Skeletal muscle cell (primary cell): ENCODE results near the gene SEMA4G.

ENCODE experiments used
- DNase-seq: peaks from one replicate; pipeline ENCODE4 v3.0.0-alpha.2; 2010; ENCODE audit warnings: low read depth
- H3K4me3 ChIP-seq: 2 replicates; pipeline ENCODE4 v1.5.1; 2011; ENCODE audit warnings: low read depth, mild to moderate bottlenecking, control low read depth, low read length, moderate library complexity

The SEMA4G gene

DNA sequence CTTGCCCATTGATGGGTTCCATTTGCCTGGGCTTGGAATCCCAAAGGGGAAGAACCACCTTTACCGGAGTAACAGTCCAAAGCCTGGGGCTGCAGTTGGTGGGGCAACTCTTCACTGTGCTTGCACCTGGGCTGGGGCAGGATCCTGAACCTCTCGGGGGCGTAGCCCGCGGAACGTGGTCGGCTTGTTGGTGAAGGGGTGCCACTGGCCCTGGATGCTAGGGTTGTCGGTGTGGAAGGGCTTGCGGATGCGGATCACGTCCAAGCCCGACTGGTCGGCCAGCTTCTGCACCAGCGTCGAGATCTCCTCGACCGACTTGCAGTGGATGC, 17.3 kb downstream of the SEMA4G start:
- DNase-seq: no peak
- H3K4me3 ChIP-seq: peak overlapping the region; percentile 95

GRCh38 chr10:100986952-100987684, 17.8 kb downstream of the SEMA4G start, which contains the start of the genes MRPL43 and TWNK:
Gene MRPL43, minus strand, starts transcription at chr10:100987497. Its CDS starts 54 bp downstream, at chr10:100987443.
Gene TWNK, plus strand, starts transcription at chr10:100987543. Its CDS starts 668 bp downstream, at chr10:100988211.
- peak within 1 kb of the TSS; percentile 95 for H3K4me3 ChIP-seq
- no peak for DNase-seq

GRCh38 chr10:100987685-100988049, 18.4 kb downstream of the SEMA4G start:
- H3K4me3 ChIP-seq: peak overlapping the region; percentile 95

GRCh38 chr10:100988166-100988565, 18.9 kb downstream of the SEMA4G start:
- no peak for DNase-seq
- H3K4me3 ChIP-seq: peak overlapping the region; percentile 95

More at GRCh38 chr10:100987685-100988049, 18.4 kb downstream of the SEMA4G start:
- DNase-seq: no peak

- DNase-seq: no peak
- H3K4me3 ChIP-seq: no peak overlapping the region
Measured at GRCh38 chr10:100989088-100989487, 19.8 kb downstream of the SEMA4G start.

- no peak for DNase-seq
Measured at GRCh38 chr10:100993986-100994708, 24.8 kb downstream of the SEMA4G start.

GRCh38 chr10:100995181-100995580, 25.9 kb downstream of the SEMA4G start:
- no peak for DNase-seq
- H3K4me3 ChIP-seq: no peak overlapping the region

More at GRCh38 chr10:100993986-100994708, 24.8 kb downstream of the SEMA4G start:
- H3K4me3 ChIP-seq: no peak overlapping the region

DNA sequence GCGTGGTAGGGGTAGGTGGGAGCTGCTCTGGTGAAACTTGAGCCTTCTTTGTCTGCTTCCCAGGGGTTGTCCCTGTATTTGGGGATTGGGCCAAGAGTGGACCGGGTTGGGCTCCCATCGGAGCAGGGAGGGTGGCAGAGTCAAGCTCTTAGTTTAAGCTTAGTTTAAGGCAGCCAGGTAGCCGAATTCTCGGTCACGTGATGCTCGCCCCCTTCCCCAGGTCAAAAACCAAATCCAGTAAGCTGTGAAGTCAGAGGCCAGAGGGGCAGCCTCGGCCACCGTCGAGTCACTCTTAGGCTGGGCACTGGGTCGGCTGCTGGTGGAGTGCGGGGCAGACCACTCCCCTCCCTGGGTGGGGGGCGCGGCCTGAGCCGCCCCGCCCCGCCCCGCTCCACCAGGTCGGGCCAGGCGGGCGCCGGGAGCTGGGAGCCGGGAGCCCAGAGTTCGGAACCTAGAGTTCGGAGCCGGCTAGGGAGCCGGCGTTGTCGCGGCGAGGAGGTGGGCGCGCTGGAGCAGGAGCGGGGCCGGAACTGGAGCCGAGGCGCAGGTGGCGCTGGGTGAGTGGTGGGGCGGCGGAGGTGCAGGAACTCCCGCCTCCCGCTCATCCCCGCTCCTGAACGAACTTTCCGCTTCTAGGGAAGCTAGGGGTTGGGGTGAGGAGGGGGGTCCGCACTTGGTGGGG, 27.5 kb downstream of the SEMA4G start:
- H3K4me3 ChIP-seq: peak overlapping the region; percentile 89
- no peak for DNase-seq

GRCh38 chr10:100997360-100998182, 28.3 kb downstream of the SEMA4G start:
- peak; percentile 64 for DNase-seq
- H3K4me3 ChIP-seq: peak overlapping the region; percentile 89

GRCh38 chr10:100998183-100998990, 29.1 kb downstream of the SEMA4G start:
- peak; percentile 63 for DNase-seq
- peak overlapping the region; percentile 89 for H3K4me3 ChIP-seq

DNA sequence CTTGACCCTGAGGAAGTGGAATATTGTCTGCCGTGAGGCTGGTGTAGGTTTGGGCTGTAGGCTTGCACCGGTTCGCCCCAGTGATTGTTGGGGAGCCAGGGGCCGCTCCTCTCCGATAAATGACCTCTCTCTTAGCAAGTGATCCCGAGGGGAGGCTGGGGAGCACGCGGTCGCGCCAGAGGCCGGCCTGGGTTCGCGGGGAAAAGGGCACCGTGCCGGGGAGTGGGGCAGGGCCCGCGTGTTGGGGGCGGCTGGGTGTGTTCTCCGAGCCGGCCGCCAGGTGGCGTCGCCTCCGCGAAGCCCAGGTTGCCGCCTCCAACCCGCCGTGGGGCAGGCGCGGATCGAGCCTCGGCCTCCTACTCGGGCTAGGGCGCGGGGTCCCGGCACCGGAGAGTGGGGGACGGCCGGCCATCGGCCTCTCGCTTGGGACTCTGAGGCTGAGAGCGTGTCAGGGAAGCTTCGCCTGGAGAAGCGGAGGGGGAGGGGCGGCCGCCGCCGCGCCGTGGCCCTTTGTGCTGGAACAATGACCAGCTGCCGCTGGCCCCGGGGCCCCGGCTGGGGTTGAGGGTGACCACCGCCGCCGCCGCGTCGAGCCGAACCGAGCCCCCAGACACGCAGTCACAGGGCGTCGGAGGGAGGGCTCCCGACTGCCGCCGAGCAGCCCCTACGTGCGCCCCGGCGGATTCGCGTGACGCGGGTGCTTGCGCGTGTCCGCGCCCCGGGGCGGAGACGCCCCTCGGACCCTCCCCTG, 29.9 kb downstream of the SEMA4G start:
- H3K4me3 ChIP-seq: peak overlapping the region; percentile 89
- peak; percentile 47 for DNase-seq

DNA sequence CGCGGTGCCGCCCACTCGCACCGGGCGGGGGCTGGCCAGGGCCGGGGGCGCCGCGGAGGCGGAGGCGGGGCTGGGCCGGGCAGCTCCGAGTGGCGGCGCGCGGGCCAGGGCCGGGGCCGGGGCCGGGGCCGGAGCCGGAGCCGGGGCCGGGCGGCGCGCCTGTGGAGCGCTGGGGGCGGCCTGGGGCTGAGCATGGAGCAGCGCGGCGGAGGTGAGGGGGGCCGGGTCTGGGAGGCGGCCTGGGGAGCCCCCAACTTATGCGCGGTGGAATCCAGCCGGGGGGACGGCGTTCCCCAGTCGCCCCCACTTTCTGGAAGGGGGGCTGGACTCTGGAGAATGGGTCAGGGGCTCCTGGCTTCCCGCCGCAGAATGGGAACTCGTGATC, 30.4 kb downstream of the SEMA4G start, which contains the start of gene LZTS2:
Gene LZTS2 (plus strand): TSS at position 67 of the 385 bp plus-strand sequence. CDS start 2,731 bp downstream, outside the sequence.
- DNase-seq: no peak
- H3K4me3 ChIP-seq: peak within 1 kb of the TSS; percentile 89

DNA sequence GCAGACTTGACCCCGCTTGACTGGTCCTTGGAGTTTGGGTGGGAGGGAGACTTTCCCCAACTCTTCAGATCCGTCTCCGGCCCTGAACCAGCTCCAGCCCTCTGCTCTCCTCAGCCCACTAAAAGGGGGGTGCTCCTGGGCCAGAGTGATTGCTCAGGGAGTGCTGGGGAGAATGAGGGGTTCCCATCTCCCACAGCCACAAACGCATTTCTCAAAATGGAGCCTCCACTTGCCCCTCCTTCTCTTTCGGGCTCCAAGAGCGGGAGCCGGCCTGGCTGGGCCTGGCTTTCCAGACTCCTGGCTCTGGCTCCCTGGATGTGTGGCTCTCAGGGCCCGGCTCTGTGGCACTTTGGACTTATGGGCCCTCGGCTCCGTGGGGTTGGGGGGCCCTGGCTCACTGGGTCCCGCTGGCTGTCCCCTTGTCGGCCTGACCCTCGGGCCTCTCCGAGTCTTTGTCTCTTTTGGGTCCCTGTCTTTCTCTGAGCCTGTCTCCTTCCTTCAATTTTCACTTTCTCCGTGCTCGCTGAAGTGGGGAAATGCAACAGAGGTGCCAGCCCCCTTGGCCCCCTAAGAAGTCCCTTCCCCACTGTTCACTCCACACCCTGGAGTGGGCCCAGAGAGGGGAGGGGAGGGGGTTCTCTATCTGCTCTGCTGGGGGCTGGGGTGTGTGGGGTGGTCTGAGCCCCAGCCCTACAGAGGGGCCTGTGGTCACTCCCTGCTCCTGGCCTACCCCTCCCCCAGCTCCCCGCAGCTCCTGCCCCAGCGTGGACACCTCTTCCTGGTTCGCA, 31.0 kb downstream of the SEMA4G start:
- peak overlapping the region; percentile 89 for H3K4me3 ChIP-seq
- no peak for DNase-seq

GRCh38 chr10:101000915-101001658, 31.8 kb downstream of the SEMA4G start:
- H3K4me3 ChIP-seq: peak overlapping the region; percentile 89
- DNase-seq: peak; percentile 80

GRCh38 chr10:101001659-101002035, 32.3 kb downstream of the SEMA4G start:
- H3K4me3 ChIP-seq: peak overlapping the region; percentile 89
- no peak for DNase-seq

GRCh38 chr10:101002456-101002855, 33.2 kb downstream of the SEMA4G start:
- no peak overlapping the region for H3K4me3 ChIP-seq
- no peak for DNase-seq
